Glomerular visceral epithelial cell (primary cell): ENCODE results near the gene TVP23B.
"Not testable (repeated sequence)": the region's sequence is repeated elsewhere in the genome, so short reads cannot be mapped to it uniquely, and the experiment has no call there.

ENCODE experiments used
- DNase-seq: peaks from one replicate; pipeline ENCODE4 v3.0.0-alpha.2; 2016; ENCODE audit errors: extremely low spot score

Gene TVP23B

DNA sequence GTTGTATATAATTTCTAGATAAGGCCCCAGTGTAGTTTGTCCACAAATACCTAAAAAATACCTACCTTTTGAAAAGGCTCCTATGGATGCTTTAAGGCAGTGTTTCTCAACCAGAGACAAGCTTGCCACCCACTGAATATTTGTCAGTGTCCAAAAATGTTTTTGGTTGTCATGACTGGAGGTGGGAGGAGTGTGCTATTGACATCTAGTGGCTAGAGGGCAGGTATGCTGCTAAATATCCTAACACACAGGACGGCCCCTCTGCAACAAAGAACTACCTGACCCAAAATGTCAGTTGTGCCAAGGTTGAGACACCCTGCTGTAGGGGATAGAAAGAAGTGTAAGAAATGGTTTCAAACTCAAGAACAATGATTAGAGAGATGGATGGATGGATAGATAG, 10.4 kb downstream of the TVP23B start:
- not testable (repeated sequence) for DNase-seq

DNA sequence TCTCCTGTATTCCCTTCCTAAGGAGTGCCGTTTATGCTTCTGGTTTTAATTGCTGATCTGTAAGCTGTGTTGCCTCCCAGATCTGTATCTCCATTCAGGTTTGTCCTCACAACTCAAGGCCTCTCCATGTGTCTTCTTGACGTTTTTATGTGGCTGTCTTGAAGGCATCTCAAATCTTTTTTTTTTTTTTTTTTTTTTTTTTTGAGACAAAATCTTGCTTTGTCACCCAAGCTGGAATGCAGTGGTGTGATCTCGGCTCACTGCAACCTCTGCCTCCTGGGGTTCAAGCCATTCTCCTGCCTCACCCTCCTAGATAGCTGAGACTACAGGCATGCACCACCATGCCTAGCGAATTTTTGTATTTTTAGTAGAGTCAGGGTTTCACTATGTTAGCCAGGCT, 13.9 kb downstream of the TVP23B start:
- not testable (repeated sequence) for DNase-seq

DNA sequence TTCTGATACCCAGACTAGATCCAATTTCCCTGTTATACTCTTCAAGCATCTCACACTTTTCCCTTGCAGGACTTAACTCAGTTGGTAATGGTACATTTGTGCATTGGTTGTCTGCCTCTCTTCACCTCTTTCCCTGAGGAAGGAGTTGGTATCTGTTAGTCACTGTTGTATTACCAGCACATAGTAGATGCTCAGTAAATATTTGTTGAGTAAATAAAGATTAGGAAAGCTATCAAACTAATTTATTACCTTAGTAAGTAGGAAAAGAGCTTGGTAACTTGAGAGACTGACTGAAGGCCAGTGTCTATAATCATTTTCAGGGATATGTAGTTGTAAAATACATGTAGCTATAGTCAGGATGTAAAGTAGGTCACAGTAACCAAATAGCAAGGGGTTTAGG, 15.9 kb downstream of the TVP23B start:
- DNase-seq: not testable (repeated sequence)

DNA sequence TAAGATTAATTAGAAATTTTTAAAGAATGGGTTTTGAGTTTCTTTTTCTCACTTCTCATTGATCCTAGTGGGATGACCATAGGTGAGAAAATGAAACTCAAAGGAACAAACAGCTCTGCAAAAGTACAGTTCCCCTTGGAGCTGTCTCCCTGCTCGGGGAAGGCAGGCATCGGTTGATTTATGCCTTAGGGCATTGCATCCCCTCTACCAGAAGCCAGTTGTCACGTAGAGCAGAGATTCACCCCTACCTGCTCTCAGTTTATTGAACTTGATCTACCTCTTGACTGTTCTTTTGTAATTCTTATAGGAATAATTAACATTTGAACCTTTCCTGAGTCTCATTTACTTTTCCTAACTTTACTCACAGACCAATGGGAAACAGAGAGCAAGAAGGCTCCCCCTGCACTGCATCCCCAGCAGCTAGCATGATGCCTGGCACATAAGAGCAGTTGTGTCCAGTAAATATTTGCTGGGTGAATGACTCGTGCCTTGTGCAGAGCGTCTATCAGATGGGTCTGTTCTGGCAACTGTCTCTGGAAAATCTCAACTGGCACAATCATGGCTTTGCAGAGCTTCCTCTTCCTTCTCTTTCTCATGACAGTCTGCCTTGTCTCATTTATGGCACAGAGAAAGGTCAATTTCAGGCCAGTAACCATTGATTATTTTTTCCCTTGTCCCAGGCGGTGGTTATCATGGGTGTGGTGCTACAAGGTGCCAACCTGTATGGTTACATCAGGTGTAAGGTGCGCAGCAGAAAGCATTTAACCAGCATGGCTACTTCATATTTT, 22.7 kb downstream of the TVP23B start:
- not testable (repeated sequence) for DNase-seq

DNA sequence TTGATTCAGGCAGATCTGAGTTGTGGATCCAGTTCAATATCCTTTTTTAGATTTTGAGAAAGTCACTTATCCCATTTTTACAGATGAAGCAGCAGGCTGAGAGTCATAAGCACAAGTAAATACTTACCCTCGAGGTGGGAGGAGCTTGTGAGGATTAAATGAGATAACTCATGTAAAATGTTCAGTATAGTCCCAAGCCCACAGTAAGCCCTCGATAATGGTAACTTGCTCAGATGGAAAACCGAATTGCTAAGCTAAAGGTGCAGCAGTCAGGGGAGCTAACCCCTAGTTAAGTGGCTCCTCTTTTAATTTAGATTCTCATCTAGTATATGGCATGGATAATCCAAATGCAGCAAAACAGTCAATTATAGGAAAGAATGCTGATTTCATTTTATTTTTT, 34.9 kb downstream of the TVP23B start:
- DNase-seq: not testable (repeated sequence)

DNA sequence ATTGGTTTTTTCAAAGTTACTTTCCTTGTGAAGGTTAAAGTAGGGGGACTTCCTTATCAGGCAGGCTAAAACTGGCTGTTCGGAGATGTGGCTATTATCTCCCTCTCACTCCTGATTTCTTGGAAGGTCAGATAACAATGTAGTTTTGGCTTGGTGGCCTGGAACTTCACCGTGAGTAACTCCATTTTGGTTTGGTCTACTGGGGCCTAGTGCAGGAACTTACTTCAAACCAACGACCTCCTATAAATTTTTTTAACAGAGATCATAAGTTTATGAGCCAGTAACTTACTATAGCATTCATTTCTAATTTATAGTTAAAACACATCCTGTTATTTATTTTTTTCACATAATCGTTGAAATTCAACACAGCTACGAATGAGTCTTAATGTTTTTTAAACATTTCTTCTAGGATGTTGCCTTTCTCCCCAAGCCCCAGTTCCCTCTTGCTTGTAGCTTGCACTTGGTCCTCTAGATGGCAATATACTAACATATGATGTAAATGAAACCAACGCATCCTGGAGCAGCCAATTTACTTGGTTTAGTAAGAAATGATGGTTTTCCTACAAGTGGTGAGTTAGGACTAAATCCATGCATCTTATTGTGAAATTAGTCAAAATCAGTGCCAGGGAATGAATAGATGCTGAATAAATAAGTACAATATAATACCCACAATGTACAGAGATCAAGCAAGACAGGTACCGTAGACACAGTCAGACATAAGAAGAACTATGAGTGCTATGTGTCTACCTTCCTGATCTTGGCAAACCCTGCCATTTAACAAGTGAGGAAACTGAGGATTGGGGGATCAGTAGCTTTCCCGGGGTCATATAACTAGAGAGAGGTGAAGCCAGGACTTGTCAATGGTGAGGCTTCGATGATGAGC, 35.7 kb downstream of the TVP23B start:
- DNase-seq: peak; percentile 72

DNA sequence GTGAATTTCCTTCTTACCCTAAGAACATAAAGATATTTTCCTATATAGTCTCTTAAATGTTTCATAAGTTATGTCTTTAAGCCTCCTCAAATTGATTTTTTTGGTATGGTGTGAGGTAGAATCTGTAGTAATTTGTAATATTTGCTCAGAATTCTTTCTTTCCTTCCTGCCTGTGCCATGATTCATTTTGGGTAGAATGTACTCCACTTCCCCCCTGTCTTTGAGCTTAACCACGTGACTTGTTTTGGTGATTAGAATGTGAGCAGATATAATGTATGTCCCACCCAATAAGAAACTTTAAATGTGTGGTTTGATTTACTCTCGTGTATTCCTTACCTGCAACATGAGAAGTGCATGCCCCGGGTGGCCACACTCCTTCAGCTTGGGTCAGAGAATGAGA, 40.4 kb downstream of the TVP23B start:
- not testable (repeated sequence) for DNase-seq

DNA sequence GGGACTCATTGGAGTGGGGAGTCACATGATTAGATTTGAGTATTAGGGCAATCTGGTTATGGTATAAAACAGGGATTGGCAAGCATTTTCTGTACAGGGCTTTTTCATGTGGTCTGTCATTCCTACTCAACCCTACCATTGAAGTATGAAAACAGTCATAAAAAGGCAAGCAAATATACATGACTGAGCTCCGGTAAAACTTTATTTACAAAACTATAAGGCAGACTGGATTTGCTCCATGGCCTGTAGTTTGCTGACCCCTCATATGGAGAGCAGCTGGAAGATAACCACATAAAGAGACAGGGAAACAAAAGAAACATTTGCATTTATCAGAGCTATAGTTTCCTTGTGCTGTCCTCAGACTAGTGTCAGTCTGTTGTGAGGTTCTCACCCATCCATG, 46.6 kb downstream of the TVP23B start:
- DNase-seq: not testable (repeated sequence)

DNA sequence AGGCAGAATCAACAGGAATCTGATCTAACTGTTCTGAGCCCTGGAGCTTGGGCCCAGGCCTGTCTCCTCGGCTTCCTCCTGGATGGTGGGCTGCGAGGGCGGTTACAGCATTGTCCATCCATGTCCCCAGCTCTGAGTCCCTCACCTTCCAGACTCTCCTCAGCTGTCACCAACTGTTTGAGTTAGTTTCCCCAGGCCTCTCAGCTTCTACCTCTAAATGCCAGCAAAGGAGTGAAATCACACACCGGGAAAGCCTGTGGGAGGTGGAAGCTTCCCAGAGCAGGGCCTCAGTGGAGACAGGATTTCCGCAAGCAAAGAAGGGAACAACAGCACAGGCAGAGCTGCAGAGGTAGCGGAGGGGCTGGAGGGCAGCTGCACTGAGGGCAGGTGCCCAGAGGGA, 67.5 kb downstream of the TVP23B start:
- no peak for DNase-seq

DNA sequence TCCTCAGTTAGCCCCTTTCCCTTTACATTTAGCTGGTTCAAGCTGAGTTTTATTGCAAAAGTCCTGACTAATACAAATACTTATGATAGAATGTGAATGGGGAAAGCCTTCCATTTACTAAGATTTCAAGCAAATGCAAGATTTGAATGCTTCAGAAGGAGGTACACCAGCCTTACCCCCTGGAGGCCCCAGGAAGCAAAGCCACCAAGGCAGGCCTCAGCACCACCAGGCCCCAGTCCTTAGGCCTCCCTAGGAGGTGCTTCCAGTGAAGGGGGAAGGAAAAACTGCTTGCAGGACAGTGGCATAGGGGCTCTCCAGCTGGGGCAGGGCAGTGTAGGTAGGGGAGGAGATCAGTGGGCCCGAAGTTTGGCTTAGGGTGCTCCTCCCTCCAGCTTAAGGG, 69.7 kb downstream of the TVP23B start:
- no peak for DNase-seq

DNA sequence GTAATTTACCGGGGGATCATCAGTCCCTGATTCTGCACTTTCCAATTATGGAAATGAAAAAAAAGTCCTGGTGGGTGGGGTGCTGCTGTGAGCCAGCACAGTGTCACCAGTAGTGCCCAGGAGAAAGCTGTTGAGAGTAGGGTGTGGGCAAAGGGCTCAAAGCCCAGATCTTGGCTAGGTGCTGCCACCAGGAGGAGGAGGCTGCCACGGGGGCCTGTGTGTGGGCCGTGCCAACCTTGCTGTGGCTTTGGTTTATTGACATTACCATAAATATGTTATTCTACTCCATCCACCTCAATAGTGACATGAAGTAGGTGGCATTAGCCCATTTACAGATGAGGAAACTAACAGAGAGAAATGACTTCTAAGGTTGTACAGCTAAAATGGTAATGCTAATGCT, 70.2 kb downstream of the TVP23B start:
- DNase-seq: no peak

DNA sequence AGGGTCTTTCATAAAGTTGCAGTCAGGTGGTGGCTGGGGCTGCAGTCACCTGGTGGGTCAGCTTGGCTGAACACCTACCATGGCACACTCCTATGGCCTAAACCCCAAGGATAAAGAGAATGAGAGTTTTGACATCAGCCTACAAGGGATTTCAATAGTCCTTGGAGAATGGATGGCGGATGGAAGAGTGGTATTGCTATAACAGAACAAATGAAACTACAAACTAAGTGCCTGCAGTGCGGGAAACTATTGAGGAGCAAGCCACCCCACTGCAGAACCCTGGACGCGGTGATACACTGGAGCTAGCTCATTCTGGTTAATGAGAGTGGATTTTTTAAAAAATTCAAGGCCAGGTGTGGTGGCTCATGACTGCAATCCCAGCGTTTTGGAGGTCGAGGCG, 74.0 kb downstream of the TVP23B start:
- no peak for DNase-seq

DNA sequence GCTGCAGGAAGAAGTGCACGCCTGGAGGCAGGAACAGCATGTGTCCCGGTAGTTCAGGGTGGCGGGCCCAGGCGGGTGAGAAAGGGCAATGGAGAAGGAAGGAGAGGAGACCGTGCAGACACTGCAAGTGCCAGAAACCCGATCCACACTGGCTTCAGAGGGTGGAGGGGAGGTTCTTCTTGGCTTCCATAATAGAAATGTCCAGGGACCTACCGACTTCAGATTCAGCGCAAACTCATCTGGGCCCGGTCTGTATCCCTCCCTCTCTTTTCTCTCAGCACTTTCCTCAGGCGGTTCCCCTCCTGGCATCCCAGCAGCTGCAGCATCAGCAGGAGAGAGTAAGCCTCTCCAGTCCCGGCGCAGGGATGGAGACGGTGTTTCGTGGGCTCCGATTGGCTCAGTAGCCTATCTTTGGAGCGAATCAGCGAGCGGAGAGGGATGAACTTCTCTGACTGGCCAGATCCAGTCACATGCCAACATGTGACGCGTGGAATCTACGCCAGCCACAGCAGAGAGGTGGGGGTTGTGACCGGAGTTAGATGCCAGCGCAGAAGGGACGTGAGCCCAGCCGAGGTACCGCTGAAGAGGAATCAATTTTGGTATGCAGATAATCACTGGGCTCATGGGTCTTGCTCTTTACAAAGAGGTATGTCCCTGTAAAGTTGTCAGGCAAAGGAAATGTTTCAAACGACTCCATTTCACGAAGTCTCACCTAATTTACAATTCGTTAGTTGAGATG, 75.0 kb downstream of the TVP23B start:
- DNase-seq: peak; percentile 93
